Activated T-helper 1 cell treated with anti-CD3 and anti-CD28 coated beads, Interleukin-2, amount 50 U/mL, for 16 hours (primary cell): ENCODE data around the gene ZBTB38.

Source experiments
- DNase-seq, 2 donors: peaks; one replicate each; pipeline ENCODE4 v3.0.0-alpha.2; 2020; ENCODE audit warnings: low read depth in 1 of 2, low spot score in 1 of 2

ZBTB38 gene

GRCh38 chr3:141384575-141384974, 16.3 kb downstream of the ZBTB38 start:
- DNase-seq, result no peak

- no peak for DNase-seq
Observed at GRCh38 chr3:141385406-141386125, 17.3 kb downstream of the ZBTB38 start.

GRCh38 chr3:141386126-141386488, 17.8 kb downstream of the ZBTB38 start:
- DNase-seq, result no peak

GRCh38 chr3:141386611-141387111, 18.4 kb downstream of the ZBTB38 start:
- DNase-seq, result no peak

- DNase-seq, result no peak
Observed at GRCh38 chr3:141387516-141387915, 19.2 kb downstream of the ZBTB38 start.

- no peak for DNase-seq
Observed at GRCh38 chr3:141388395-141388794, 20.1 kb downstream of the ZBTB38 start.

GRCh38 chr3:141388823-141389621, 20.7 kb downstream of the ZBTB38 start:
- DNase-seq, result no peak

GRCh38 chr3:141389703-141390102, 21.4 kb downstream of the ZBTB38 start:
- DNase-seq, result no peak

GRCh38 chr3:141390747-141391146, 22.4 kb downstream of the ZBTB38 start:
- no peak for DNase-seq

- no peak for DNase-seq
Observed at GRCh38 chr3:141391298-141391990, 23.1 kb downstream of the ZBTB38 start.

GRCh38 chr3:141391991-141392316, 23.6 kb downstream of the ZBTB38 start:
- no peak for DNase-seq

GRCh38 chr3:141392416-141392815, 24.1 kb downstream of the ZBTB38 start:
- DNase-seq, result no peak

- no peak for DNase-seq
Observed at GRCh38 chr3:141392897-141393734, 24.8 kb downstream of the ZBTB38 start.

- DNase-seq, result no peak
Observed at GRCh38 chr3:141393735-141394076, 25.4 kb downstream of the ZBTB38 start.

GRCh38 chr3:141394560-141394959, 26.3 kb downstream of the ZBTB38 start:
- DNase-seq, result no peak

- DNase-seq, result no peak
Observed at GRCh38 chr3:141395005-141395589, 26.8 kb downstream of the ZBTB38 start.

GRCh38 chr3:141397996-141398395, 29.7 kb downstream of the ZBTB38 start:
- no peak for DNase-seq

GRCh38 chr3:141399200-141399599, 30.9 kb downstream of the ZBTB38 start:
- no peak for DNase-seq

GRCh38 chr3:141400073-141400971, 32.0 kb downstream of the ZBTB38 start:
- no peak for DNase-seq

GRCh38 chr3:141401095-141401494, 32.8 kb downstream of the ZBTB38 start:
- DNase-seq, result no peak
